Coronary artery (tissue), 2 donors: ENCODE measurements around the gene E2F2.
A peak's percentile ranks its signal among the peaks of the same experiment; 100 is the strongest.

Experiments used
- DNase-seq: peaks from one replicate; pipeline ENCODE4 v3.0.0-alpha.2; 2017; ENCODE audit warnings: low spot score
- H3K27ac ChIP-seq, 2 donors: fragments of 200-600 bp; sonication (generic); one replicate each; pipeline ENCODE4 v1.5.1; 2016 to 2019
- H3K4me3 ChIP-seq: fragments of 200-600 bp; sonication (generic); 2 replicates; pipeline ENCODE4 v1.5.1; 2016; ENCODE audit warnings: mild to moderate bottlenecking, moderate library complexity
- CTCF ChIP-seq: fragments of 200-600 bp; sonication (generic); IDR thresholded peaks from one replicate; pipeline ENCODE4 v1.5.1; 2019; ENCODE audit warnings: antibody characterized with exemption

E2F2 gene

DNA sequence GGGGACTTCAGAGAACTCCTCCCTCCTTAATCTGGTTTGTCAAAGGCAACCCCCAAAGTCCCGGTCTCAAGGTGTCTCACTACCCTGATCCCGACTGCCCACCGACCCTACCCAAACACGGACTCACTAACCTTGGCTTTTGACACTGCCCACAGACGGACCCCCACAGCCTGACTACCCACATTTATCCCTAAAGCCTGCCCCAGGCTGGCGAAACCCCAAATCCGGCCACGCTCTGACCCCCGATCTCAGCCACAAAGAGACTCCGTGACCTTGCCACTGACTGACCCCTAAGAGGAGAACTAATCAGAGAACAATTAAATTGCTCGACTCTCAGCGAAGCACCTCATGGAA is 23.1 kb upstream of the E2F2 start:
- no peak for TF ChIP-seq CTCF

GRCh38 chr1:23553231-23554126 is 22.4 kb upstream of the E2F2 start:
- DNase-seq: no peak
- no peak for TF ChIP-seq CTCF
- Histone ChIP-seq H3K27ac (peak overlapping the region; percentile 94 to 95), H3K4me3 (peak overlapping the region; percentile 84)

More for the DNA sequence above, 23.1 kb upstream of the E2F2 start:
- H3K4me3 ChIP-seq: peak overlapping the region; percentile 84
- DNase-seq: no peak
- H3K27ac ChIP-seq: peak overlapping the region; percentile 94 to 95

DNA sequence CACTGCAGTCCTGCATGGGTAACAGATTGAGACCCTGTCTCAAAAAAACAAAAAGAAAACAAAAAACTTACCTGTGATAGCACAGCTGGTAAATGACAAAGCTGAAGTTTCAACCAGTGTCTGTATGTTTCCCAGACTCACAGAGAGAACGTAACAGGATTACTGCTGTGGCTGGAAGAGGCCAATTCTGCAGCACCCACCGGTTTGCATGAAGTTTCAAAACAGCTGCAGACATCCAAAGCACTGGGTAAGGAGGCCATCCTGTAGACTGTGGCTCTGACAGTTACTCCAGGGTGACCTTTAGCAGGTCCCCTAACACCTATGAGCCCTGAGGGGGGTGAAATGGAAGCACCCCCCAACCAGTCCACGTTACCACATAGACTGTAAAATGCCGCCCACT is 20.8 kb upstream of the E2F2 start:
- TF ChIP-seq CTCF: no peak
- peak overlapping the region in 1 of 2 donors; percentile 7 for H3K27ac ChIP-seq
- no peak overlapping the region for H3K4me3 ChIP-seq
- no peak for DNase-seq

DNA sequence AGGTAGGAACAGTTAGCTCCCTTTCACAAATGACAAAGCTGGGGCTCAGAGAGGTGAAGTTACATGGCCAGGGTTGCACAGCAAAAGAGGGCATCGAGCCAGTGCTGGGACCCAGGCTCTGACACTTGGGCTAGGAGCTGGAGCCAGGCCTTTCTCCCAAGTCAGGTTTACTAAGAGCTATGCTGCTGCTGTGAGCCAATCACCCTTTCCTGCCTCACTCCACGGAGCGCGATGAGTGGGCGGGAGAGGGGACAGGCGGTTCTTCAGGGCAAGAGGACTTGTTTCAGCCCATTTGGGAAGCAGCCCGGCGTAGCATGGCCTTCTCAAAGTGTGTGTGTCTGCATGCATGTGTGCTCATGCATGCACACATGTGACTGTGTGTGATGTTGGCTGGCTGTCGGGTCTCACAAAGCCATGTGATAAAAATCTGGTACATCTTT is 17.7 kb upstream of the E2F2 start:
- no peak for DNase-seq
- no peak for TF ChIP-seq CTCF
- Histone ChIP-seq H3K4me3 (no peak overlapping the region), H3K27ac (peak overlapping the region in 1 of 2 donors; percentile 4)

GRCh38 chr1:23546897-23547584 is 16.0 kb upstream of the E2F2 start:
- no peak for DNase-seq
- peak overlapping the region in 1 of 2 donors; percentile 43 for H3K27ac ChIP-seq
- H3K4me3 ChIP-seq: no peak overlapping the region
- no peak for TF ChIP-seq CTCF

DNA sequence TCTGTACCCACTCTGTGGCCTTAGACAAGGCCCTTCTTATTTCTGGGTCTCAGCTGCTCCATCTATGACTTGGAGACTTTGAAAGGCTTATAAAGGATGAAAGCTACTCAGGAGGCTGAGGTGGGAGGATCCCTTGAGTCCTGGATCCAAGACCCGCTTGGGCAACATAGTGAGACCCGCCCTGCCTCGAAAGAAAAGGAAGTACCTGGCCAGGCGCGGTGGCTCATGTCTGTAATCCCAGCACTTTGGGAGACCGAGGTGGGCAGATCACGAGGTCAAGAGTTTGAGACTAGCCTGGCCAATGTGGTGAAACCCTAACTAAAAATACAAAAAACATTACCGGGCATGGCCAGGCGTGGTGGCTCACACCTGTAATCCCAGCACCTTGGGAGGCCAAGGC is 14.8 kb upstream of the E2F2 start:
- Histone ChIP-seq H3K4me3 (no peak overlapping the region), H3K27ac (peak overlapping the region in 1 of 2 donors; percentile 20)
- TF ChIP-seq CTCF: no peak
- DNase-seq: no peak
